ENCODE data around the gene RHBDD2. TPM values are rescaled to one million over a fixed set of nuclear protein-coding genes. Genes with fewer than 3 reads are reported as not detected.

The RHBDD2 gene
- total and polyA plus RNA-seq, 4 donors, result 13.6 to 65.0 (median 37.3) TPM

- H3K27me3 ChIP-seq (ENCODE audit: control insufficient read depth in 4 of 4, insufficient read depth in 4 of 4, low read length in 3 of 4), result no peaks in the 10 kb centered on the region
- H3K4me1 ChIP-seq (ENCODE audit: control insufficient read depth in 4 of 4, insufficient read depth in 4 of 4, low read length in 3 of 4), result peaks cover 0 to 7% (median 1%) of the 10 kb centered on the region in 4 donors
- 91% methylated on average over 2 of the region's 2 CpGs for WGBS
- no peak overlapping the region for H3K4me3 ChIP-seq (ENCODE audit: low read depth in 1 of 3, low read length in 3 of 3)
- no peak for TF ChIP-seq ATF3 (IDR thresholded peaks at IDR 0.05)
- no peak for TF ChIP-seq RXRA (IDR thresholded peaks at IDR 0.05)
- no peak for TF ChIP-seq NR2F2 (IDR thresholded peaks at IDR 0.05)
- TF ChIP-seq GABPA (IDR thresholded peaks at IDR 0.05 in 1 of 2, conservative IDR thresholded peaks at IDR 0.05 in 1 of 2), result no peak
- TF ChIP-seq SP1 (IDR thresholded peaks at IDR 0.05), result no peak
- TF ChIP-seq RAD21 (IDR thresholded peaks at IDR 0.05), result no peak
- TF ChIP-seq JUND (IDR thresholded peaks at IDR 0.05), result no peak
- TF ChIP-seq CTCF (IDR thresholded peaks at IDR 0.05; ENCODE audit: low read depth, low read length, missing input control), result no peak
- no peak for TF ChIP-seq YY1 (IDR thresholded peaks at IDR 0.05)
- TF ChIP-seq EGR1 (IDR thresholded peaks at IDR 0.05; ENCODE audit: low read depth in 2 of 2), result no peak
- no peak for TF ChIP-seq MAX (IDR thresholded peaks at IDR 0.05)
- no peak for TF ChIP-seq FOXA2 (IDR thresholded peaks at IDR 0.05)
- no peak for TF ChIP-seq ZBTB33 (IDR thresholded peaks at IDR 0.05)
- no peak for TF ChIP-seq TAF1 (conservative IDR thresholded peaks at IDR 0.05)
- no peak for TF ChIP-seq FOXA1 (IDR thresholded peaks at IDR 0.05)
- TF ChIP-seq REST (IDR thresholded peaks at IDR 0.05), result no peak
- no peak for TF ChIP-seq HNF4A (conservative IDR thresholded peaks at IDR 0.05)
- TF ChIP-seq HNF4G (IDR thresholded peaks at IDR 0.05), result no peak
- no peak overlapping the region for H3K9ac ChIP-seq (ENCODE audit: low read depth in 1 of 2, low read length in 2 of 2)
- no peak for DNase-seq (ENCODE audit: low spot score)
- H3K27ac ChIP-seq (ENCODE audit: low read depth in 1 of 2, low read length in 2 of 2), result no peak overlapping the region
- no peaks in the 10 kb centered on the region for H3K9me3 ChIP-seq (ENCODE audit: control insufficient read depth in 4 of 4, low read length in 3 of 4)
- H3K36me3 ChIP-seq (ENCODE audit: control insufficient read depth in 4 of 4, insufficient read depth in 3 of 4, low read depth in 1 of 4, low read length in 3 of 4), result no peaks in the 10 kb centered on the region
These were observed 10.7 kb upstream of the RHBDD2 start for GRCh38 chr7:75868153-75868552.

Data from liver (tissue), 9 donors.